Heart left ventricle (tissue), 16 donors: ENCODE data around the gene PI16. TPM values are rescaled to one million over a fixed set of nuclear protein-coding genes. Genes with fewer than 3 reads are reported as not detected.

Experiments used
- ATAC-seq, 4 donors: fragments of 200-7000 bp; cut with Tn5 transposase; one replicate each; pipeline ENCODE4 v1.9.1; 2020 to 2022; ENCODE audit warnings: moderate library complexity in 4 of 4, mild to moderate bottlenecking in 3 of 4, moderate number of reproducible peaks in 1 of 4
- DNase-seq, 5 donors: peaks; one replicate each; pipeline ENCODE4 v3.0.0-alpha.2; 2020
- H3K27ac ChIP-seq, 12 donors: fragments of 200-600 bp; sonication (generic) in 4 of 12; one replicate each; pipeline versions ENCODE4 v1.5.0 to v1.8.0; 2016 to 2022; ENCODE audit warnings: mild to moderate bottlenecking in 2 of 12
- H3K27me3 ChIP-seq, 9 donors: fragments of 200-600 bp; sonication (generic) in 2 of 9; one replicate each; pipeline versions ENCODE4 v1.5.1 to v1.8.0; 2016 to 2022; ENCODE audit warnings: mild to moderate bottlenecking in 3 of 9
- H3K36me3 ChIP-seq, 9 donors: fragments of 200-600 bp; sonication (generic) in 2 of 9; one replicate each; pipeline versions ENCODE4 v1.5.0 to v1.8.0; 2018 to 2022; ENCODE audit warnings: mild to moderate bottlenecking in 2 of 9
- H3K4me1 ChIP-seq, 12 donors: fragments of 200-600 bp; sonication (generic) in 4 of 12; one replicate each; pipeline versions ENCODE4 v1.5.0 to v1.8.0; 2016 to 2022; ENCODE audit warnings: mild to moderate bottlenecking in 3 of 12
- H3K4me3 ChIP-seq, 12 donors: fragments of 200-600 bp; sonication (generic) in 4 of 12; one replicate each; pipeline versions ENCODE4 v1.5.0 to v1.8.0; 2017 to 2022; ENCODE audit warnings: mild to moderate bottlenecking in 9 of 12, moderate library complexity in 4 of 12
- H3K9me3 ChIP-seq, 12 donors: fragments of 200-600 bp; sonication (generic) in 4 of 12; one replicate each; pipeline versions ENCODE4 v1.5.0 to v1.8.0; 2016 to 2022; ENCODE audit warnings: mild to moderate bottlenecking in 1 of 12
- POLR2A ChIP-seq, 2 donors: fragments of 450-650 bp; IDR thresholded peaks; one replicate each; pipeline ENCODE4 v1.6.1; 2017; ENCODE audit warnings: antibody characterized with exemption in 2 of 2, mild to moderate bottlenecking in 2 of 2, moderate library complexity in 2 of 2
- WGBS, 4 donors: extraction: QIAGEN DNeasy Blood & Tissue Kit in 2 of 4; methylation state at CpG; one replicate each; pipeline versions ENCODE4 v1.1.5 to v1.1.7; 2013 to 2018; 5-methylcytosine and 5-hydroxymethylcytosine counted together
- intact Hi-C, 10 donors: fragments of 100-400 bp; cut with DNase I; formaldehyde crosslinking; loops; one replicate each; pipeline versions ENCODE4 v1.11.1 to v1.14.2; 2022
- polyA plus RNA-seq, 2 donors: library from polyadenylated mRNA; stranded (reverse); fragments of 200-250 nt; gene quantifications; one replicate each; pipeline ENCODE4 v1.2.3, GENCODE V29; 2013
- total RNA-seq, 9 donors: library from RNA; depleted of rRNA in 2 of 9; stranded (reverse); fragments of >200 nt in 2 of 9; fragmentation: NEBNext Ultra II Directional in 3 of 9; extraction: Animal tissue kit (Norgen Biotek cat#: 25700) in 3 of 9; gene quantifications; one replicate each; pipeline versions ENCODE4 v1.1.0 to v1.2.4, GENCODE V29; 2016 to 2023
- TF ChIP-seq, protein P1 (sequence below), 12 donors: fragments of 200-600 bp; sonication (generic) in 4 of 12; IDR thresholded peaks; one replicate each; pipeline versions ENCODE4 v1.5.0 to v1.8.0; 2018 to 2022; ENCODE audit warnings: antibody characterized with exemption in 12 of 12, mild to moderate bottlenecking in 5 of 12
- donor health status: ischemic (EF 13 %, LVEDD 7.1; RV severe dilation, severe dysfunction).
- donor health status: healthy with polysubstance abuse.
- donor health status: DM: no; HTN: yes; CAD: no.
- donor health status: DM: no; HTN: no; CAD: no.
- donor health status: ischemic (EF 25% LVEDD 6.9; RV normal size, moderate dysfunction).
- donor health status: ischemic (EF 25% LVEDD 5.7; RV mildly dilated, moderate dysfunction).
- donor health status: healthy.
- donor health status: DM: yes; HTN: yes; CAD: no.
- donor health status: ischemic (EF 35%, LVEDD 5.7; RV mildly dilated, moderate dysfunction).
- donor health status: nonischemic (EF 11% LVEDD 7.7; RV severe dilation, severe dysfunction).
- donor health status: DM: yes; HTN: yes; CAD: no.
- donor health status: PGD.
- donor health status: ischemic (EF 29% LVEDD 5.4; RV normal size, mild dysfunction).
- donor health status: nonischemic (EF 23%, LVEDD 6.1; RV moderate dilation, normal function).

PI16 gene
- total and polyA plus RNA-seq, 11 donors = 5.7 to 36.2 (median 12.1) TPM

DNA sequence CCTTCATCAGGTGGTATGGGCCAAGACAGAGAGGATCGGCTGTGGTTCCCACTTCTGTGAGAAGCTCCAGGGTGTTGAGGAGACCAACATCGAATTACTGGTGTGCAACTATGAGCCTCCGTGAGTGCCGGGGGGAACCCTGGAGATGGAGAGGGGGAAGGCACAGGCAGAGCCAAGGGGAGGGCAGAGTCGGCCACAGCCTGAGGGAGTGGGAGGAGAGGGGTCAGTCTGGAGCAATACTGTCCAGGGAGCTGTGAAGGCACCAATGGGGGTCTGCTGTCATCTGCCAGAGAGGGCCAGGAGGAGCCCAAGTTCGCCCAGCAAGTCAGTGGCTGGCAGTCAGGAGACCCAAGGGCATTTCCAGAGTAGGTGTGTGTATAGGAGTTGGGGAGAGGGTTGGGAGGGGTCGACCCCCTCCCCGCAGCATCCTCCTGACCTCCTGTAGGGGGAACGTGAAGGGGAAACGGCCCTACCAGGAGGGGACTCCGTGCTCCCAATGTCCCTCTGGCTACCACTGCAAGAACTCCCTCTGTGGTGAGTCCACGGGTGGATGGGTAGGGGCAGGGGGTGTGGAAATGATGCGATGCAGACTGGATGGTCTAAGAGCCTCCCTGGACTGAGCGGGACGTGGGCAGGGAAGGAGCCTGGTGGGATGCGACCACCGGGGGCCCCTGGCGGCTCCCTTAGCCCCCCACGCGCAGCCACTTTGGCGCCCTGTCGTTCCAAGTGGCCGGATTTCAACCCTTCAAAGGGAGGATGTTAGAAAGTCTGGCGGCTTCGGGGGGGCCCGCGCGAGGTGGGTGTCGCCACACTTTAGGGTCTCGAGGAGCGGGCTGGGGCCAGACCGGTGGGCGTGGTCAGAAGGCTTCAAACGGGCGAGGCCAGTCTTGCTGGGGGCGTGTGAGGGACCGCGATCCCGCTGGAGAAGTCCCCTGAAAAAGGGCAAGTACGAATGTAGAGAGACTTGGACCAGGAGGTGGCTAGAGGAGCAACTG lies 7.2 kb downstream of the PI16 start:
- Histone ChIP-seq H3K4me1 (peaks cover 0 to 48% (median 23%) of the 10 kb centered on the region in 12 donors), H3K4me3 (no peak overlapping the region), H3K9me3 (no peaks in the 10 kb centered on the region), H3K27ac (peak overlapping the region in 11 of 12 donors; percentile 2 to 75 (median 57)), H3K36me3 (peaks cover 0 to 9% (median 2%) of the 10 kb centered on the region in 9 donors), H3K27me3 (no peaks in the 10 kb centered on the region)
- TF ChIP-seq, protein P1, sequence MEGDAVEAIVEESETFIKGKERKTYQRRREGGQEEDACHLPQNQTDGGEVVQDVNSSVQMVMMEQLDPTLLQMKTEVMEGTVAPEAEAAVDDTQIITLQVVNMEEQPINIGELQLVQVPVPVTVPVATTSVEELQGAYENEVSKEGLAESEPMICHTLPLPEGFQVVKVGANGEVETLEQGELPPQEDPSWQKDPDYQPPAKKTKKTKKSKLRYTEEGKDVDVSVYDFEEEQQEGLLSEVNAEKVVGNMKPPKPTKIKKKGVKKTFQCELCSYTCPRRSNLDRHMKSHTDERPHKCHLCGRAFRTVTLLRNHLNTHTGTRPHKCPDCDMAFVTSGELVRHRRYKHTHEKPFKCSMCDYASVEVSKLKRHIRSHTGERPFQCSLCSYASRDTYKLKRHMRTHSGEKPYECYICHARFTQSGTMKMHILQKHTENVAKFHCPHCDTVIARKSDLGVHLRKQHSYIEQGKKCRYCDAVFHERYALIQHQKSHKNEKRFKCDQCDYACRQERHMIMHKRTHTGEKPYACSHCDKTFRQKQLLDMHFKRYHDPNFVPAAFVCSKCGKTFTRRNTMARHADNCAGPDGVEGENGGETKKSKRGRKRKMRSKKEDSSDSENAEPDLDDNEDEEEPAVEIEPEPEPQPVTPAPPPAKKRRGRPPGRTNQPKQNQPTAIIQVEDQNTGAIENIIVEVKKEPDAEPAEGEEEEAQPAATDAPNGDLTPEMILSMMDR (IDR thresholded peaks at IDR 0.05) = no peak
- intact Hi-C loops = no loop called here
- 73 to 79% (median 76%) methylated on average over 39 to 40 of the region's 40 CpGs for WGBS, 4 donors
- no peak for ATAC-seq
- peak in 1 of 5 donors; percentile 21 for DNase-seq

DNA sequence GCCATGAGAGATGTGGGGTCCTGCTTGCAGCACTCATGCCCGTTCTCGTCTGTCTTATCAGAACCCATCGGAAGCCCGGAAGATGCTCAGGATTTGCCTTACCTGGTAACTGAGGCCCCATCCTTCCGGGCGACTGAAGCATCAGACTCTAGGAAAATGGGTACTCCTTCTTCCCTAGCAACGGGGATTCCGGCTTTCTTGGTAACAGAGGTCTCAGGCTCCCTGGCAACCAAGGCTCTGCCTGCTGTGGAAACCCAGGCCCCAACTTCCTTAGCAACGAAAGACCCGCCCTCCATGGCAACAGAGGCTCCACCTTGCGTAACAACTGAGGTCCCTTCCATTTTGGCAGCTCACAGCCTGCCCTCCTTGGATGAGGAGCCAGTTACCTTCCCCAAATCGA lies 8.3 kb downstream of the PI16 start:
- peaks cover 0 to 19% (median 14%) of the 10 kb centered on the region in 9 donors for H3K36me3 ChIP-seq
- H3K9me3 ChIP-seq = no peaks in the 10 kb centered on the region
- no peak for TF ChIP-seq POLR2A (IDR thresholded peaks at IDR 0.05)
- TF ChIP-seq, protein P1 (IDR thresholded peaks at IDR 0.05) = no peak
- WGBS, 4 donors = 73 to 88% (median 82%) methylated on average over 9 to 12 of the region's 12 CpGs
- DNase-seq (peak; percentile 64 to 87 (median 69)), ATAC-seq (peak in 2 of 4 donors; percentile 6 to 8)
- no peaks in the 10 kb centered on the region for H3K27me3 ChIP-seq
- H3K4me1 ChIP-seq = peaks cover 0 to 54% (median 23%) of the 10 kb centered on the region in 12 donors
- intact Hi-C loops = no loop called here
- H3K4me3 ChIP-seq = no peak overlapping the region
- peak overlapping the region in 1 of 12 donors; percentile 29 for H3K27ac ChIP-seq

DNA sequence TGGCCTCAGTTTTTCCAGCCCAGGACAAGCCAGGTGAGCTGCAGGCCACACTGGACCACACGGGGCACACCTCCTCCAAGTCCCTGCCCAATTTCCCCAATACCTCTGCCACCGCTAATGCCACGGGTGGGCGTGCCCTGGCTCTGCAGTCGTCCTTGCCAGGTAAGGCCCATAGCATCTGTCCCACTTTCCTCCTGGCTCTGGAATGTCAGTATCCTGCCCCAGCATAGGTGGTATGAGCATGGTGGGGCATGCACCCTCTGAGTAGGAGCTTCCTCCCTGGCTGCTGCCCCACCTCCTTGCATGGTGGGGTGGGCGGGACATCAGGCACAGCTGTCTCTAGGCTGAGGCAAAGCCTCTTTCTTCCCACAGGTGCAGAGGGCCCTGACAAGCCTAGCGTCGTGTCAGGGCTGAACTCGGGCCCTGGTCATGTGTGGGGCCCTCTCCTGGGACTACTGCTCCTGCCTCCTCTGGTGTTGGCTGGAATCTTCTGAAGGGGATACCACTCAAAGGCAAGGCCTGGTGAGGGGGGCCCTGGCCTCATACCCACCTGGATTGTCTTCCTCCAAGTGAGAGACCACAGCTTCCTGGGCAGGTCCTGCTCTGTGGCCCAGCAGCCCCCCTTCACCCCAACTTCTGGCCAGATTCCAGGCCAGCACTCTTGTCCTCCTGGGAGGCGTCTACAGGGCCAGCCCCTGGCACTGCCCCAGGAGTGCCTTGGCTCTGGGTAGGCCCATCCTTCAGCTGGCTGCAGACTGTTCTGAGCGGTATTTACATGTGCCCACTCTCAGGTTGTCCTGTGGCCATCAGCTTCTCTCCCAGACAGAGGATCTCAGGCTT lies 9.1 kb downstream of the PI16 start:
- Histone ChIP-seq H3K4me3 (no peak overlapping the region), H3K9me3 (no peaks in the 10 kb centered on the region), H3K36me3 (peaks cover 0 to 27% (median 22%) of the 10 kb centered on the region in 9 donors), H3K27me3 (no peaks in the 10 kb centered on the region), H3K4me1 (peaks cover 0 to 61% (median 27%) of the 10 kb centered on the region in 12 donors), H3K27ac (peak overlapping the region in 4 of 12 donors; percentile 3 to 39 (median 34))
- ATAC-seq (peak; percentile 6 to 49 (median 28)), DNase-seq (peak in 4 of 5 donors; percentile 43 to 78 (median 70))
- TF ChIP-seq POLR2A (IDR thresholded peaks at IDR 0.05) = no peak
- TF ChIP-seq, protein P1 (IDR thresholded peaks at IDR 0.05) = no peak
- 54 to 69% (median 66%) methylated on average over 7 to 11 of the region's 11 CpGs for WGBS, 4 donors
- intact Hi-C loops = no loop called here
